ENCODE data around the gene UMODL1. TPM values are rescaled to one million over a fixed set of nuclear protein-coding genes. Genes with fewer than 3 reads are reported as not detected.

The UMODL1 gene
- total and polyA plus RNA-seq, 2 donors (not counting 1 experiment from before 2014, with no cell fraction given): not detected

- H2AFZ ChIP-seq (ENCODE audit: low read length): peak overlapping the region; percentile 41
These were observed 117.0 kb downstream of the UMODL1 start for GRCh38 chr21:42187976-42188653.

DNA sequence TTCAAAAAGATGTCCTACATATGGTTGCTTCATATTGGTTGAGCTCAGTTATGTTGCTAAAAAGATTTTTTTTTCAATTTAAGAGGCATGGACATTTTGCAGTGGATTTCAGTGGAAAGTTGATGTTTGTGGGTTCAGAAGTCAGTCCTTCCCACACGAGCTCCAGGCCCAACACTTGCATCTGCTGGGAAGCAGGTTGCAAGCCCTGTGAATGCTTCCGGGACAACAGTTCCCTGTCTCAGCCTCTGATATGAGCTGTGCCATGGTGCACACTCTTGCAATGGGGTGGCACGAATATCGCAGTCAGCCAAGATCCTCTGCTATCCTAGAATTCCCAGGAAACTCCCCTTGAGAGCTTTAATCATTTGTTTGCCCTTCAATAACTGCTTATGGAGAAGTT, 117.5 kb downstream of the UMODL1 start:
- Histone ChIP-seq H3K9me3 (ENCODE audit: control insufficient read depth, insufficient read depth, low read depth, low read length) (no peaks in the 10 kb centered on the region), H3K4me1 (ENCODE audit: control insufficient read depth, extremely low read depth, insufficient read depth, low read length) (no peaks in the 10 kb centered on the region), H3K79me2 (ENCODE audit: control insufficient read depth, insufficient read depth, low read length) (no peaks in the 10 kb centered on the region), H3K4me2 (ENCODE audit: extremely low read depth, insufficient read depth, low read length) (no peak overlapping the region), H3K36me3 (ENCODE audit: control insufficient read depth, insufficient read depth, low read length) (no peaks in the 10 kb centered on the region), H3K27ac (ENCODE audit: insufficient read depth, low read length) (no peak overlapping the region), H3K9ac (ENCODE audit: insufficient read depth, low read length) (no peak overlapping the region), H3K27me3 (ENCODE audit: control insufficient read depth, insufficient read depth, low read length) (peaks cover 4% of the 10 kb centered on the region), H3K4me3 (replicated peaks in 1 of 4; ENCODE audit: control extremely low read depth in 1 of 4, insufficient read depth in 1 of 4, low read depth in 3 of 4, low read length in 4 of 4) (no peak overlapping the region), H4K20me1 (ENCODE audit: control insufficient read depth, extremely low read depth, insufficient read depth, low read length) (no peaks in the 10 kb centered on the region), H2AFZ (ENCODE audit: low read length) (no peak overlapping the region)
- DNase-seq (ENCODE audit: low read depth in 2 of 2): no peak
- no peak for TF ChIP-seq EZH2 (IDR thresholded peaks at IDR 0.05; ENCODE audit: low read length, missing control alignments)
- TF ChIP-seq, protein P1, sequence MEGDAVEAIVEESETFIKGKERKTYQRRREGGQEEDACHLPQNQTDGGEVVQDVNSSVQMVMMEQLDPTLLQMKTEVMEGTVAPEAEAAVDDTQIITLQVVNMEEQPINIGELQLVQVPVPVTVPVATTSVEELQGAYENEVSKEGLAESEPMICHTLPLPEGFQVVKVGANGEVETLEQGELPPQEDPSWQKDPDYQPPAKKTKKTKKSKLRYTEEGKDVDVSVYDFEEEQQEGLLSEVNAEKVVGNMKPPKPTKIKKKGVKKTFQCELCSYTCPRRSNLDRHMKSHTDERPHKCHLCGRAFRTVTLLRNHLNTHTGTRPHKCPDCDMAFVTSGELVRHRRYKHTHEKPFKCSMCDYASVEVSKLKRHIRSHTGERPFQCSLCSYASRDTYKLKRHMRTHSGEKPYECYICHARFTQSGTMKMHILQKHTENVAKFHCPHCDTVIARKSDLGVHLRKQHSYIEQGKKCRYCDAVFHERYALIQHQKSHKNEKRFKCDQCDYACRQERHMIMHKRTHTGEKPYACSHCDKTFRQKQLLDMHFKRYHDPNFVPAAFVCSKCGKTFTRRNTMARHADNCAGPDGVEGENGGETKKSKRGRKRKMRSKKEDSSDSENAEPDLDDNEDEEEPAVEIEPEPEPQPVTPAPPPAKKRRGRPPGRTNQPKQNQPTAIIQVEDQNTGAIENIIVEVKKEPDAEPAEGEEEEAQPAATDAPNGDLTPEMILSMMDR (conservative IDR thresholded peaks at IDR 0.05 in 1 of 2, IDR thresholded peaks at IDR 0.05 in 1 of 2; ENCODE audit: low read depth in 1 of 2, low read length in 2 of 2): no peak

More at GRCh38 chr21:42187976-42188653, 117.0 kb downstream of the UMODL1 start:
- no peaks in the 10 kb centered on the region for H4K20me1 ChIP-seq (ENCODE audit: control insufficient read depth, extremely low read depth, insufficient read depth, low read length)
- H3K36me3 ChIP-seq (ENCODE audit: control insufficient read depth, insufficient read depth, low read length): no peaks in the 10 kb centered on the region
- H3K9ac ChIP-seq (ENCODE audit: insufficient read depth, low read length): no peak overlapping the region
- H3K79me2 ChIP-seq (ENCODE audit: control insufficient read depth, insufficient read depth, low read length): no peaks in the 10 kb centered on the region
- no peak for TF ChIP-seq EZH2 (IDR thresholded peaks at IDR 0.05; ENCODE audit: low read length, missing control alignments)
- TF ChIP-seq, protein P1 (conservative IDR thresholded peaks at IDR 0.05 in 1 of 2, IDR thresholded peaks at IDR 0.05 in 1 of 2; ENCODE audit: low read depth in 1 of 2, low read length in 2 of 2): no peak
- DNase-seq (ENCODE audit: low read depth in 2 of 2): peak in 1 of 2 donors; percentile 23
- no peaks in the 10 kb centered on the region for H3K4me1 ChIP-seq (ENCODE audit: control insufficient read depth, extremely low read depth, insufficient read depth, low read length)
- H3K9me3 ChIP-seq (ENCODE audit: control insufficient read depth, insufficient read depth, low read depth, low read length): no peaks in the 10 kb centered on the region
- no peak overlapping the region for H3K4me2 ChIP-seq (ENCODE audit: extremely low read depth, insufficient read depth, low read length)
- H3K27ac ChIP-seq (ENCODE audit: insufficient read depth, low read length): no peak overlapping the region
- H3K4me3 ChIP-seq (replicated peaks in 1 of 4; ENCODE audit: control extremely low read depth in 1 of 4, insufficient read depth in 1 of 4, low read depth in 3 of 4, low read length in 4 of 4): no peak overlapping the region
- H3K27me3 ChIP-seq (ENCODE audit: control insufficient read depth, insufficient read depth, low read length): peaks cover 4% of the 10 kb centered on the region

DNA sequence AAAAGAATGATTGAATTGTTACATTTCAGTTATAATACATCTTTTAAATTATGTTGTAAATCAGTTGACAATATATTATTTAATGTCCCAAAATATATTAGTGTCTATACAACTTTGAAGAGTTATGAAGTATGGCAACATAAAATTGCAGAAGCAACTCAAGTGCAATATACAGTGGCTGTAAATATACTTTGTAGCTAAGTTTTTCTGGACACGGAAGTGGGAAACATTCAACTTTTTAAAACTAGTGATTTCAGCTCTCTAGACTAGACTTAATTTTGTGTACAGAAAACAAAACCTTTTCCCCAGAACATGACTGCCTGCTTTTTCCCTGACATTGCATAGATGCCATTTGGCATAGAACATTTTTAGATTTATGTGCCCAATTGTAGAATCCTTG, 118.3 kb downstream of the UMODL1 start:
- no peak overlapping the region for H3K4me3 ChIP-seq (replicated peaks in 1 of 4; ENCODE audit: control extremely low read depth in 1 of 4, insufficient read depth in 1 of 4, low read depth in 3 of 4, low read length in 4 of 4)
- no peak overlapping the region for H3K27ac ChIP-seq (ENCODE audit: insufficient read depth, low read length)
- no peaks in the 10 kb centered on the region for H3K4me1 ChIP-seq (ENCODE audit: control insufficient read depth, extremely low read depth, insufficient read depth, low read length)
- H2AFZ ChIP-seq (ENCODE audit: low read length): no peak overlapping the region
- H3K9me3 ChIP-seq (ENCODE audit: control insufficient read depth, insufficient read depth, low read depth, low read length): no peaks in the 10 kb centered on the region
- no peak for DNase-seq (ENCODE audit: low read depth in 2 of 2)
- no peaks in the 10 kb centered on the region for H4K20me1 ChIP-seq (ENCODE audit: control insufficient read depth, extremely low read depth, insufficient read depth, low read length)
- peaks cover 4% of the 10 kb centered on the region for H3K27me3 ChIP-seq (ENCODE audit: control insufficient read depth, insufficient read depth, low read length)
- H3K79me2 ChIP-seq (ENCODE audit: control insufficient read depth, insufficient read depth, low read length): no peaks in the 10 kb centered on the region
- TF ChIP-seq, protein P1 (conservative IDR thresholded peaks at IDR 0.05 in 1 of 2, IDR thresholded peaks at IDR 0.05 in 1 of 2; ENCODE audit: low read depth in 1 of 2, low read length in 2 of 2): no peak
- TF ChIP-seq EZH2 (IDR thresholded peaks at IDR 0.05; ENCODE audit: low read length, missing control alignments): no peak
- H3K36me3 ChIP-seq (ENCODE audit: control insufficient read depth, insufficient read depth, low read length): no peaks in the 10 kb centered on the region
- H3K4me2 ChIP-seq (ENCODE audit: extremely low read depth, insufficient read depth, low read length): no peak overlapping the region
- no peak overlapping the region for H3K9ac ChIP-seq (ENCODE audit: insufficient read depth, low read length)

Measured in fibroblast of lung (primary cell).